ENCODE results near the gene CEBPG. TPM values are rescaled to one million over a fixed set of nuclear protein-coding genes. Genes with fewer than 3 reads are reported as not detected.

Gene CEBPG
- total and polyA plus RNA-seq, 9 of the 15 experiments (the other 6 are each of a cell fraction or from before 2014, with no cell fraction given), result 9.5 to 34.9 (median 30.9) TPM

GRCh38 chr19:33368074-33368864, 5.2 kb upstream of the CEBPG start (continued):
- TF ChIP-seq ZNF407 (IDR thresholded peaks at IDR 0.05; ENCODE audit: low read depth) (no peak), TOE1 (IDR thresholded peaks at IDR 0.05; ENCODE audit: borderline replicate concordance) (peak; percentile 65; the same call in 1 of the 2 replicates), TOE1 (CRISPR knock-in tag; IDR thresholded peaks at IDR 0.05; ENCODE audit: borderline replicate concordance, low read depth) (no peak), EP300 (IDR thresholded peaks at IDR 0.05; ENCODE audit: low read length) (no peak), RAD51 (IDR thresholded peaks at IDR 0.05; ENCODE audit: borderline replicate concordance, low read depth) (peak; percentile 75), ATF6 (CRISPR knock-in tag; IDR thresholded peaks at IDR 0.05) (no peak), USF1 (CRISPR knock-in tag; IDR thresholded peaks at IDR 0.05) (peak; percentile 77), ZNF384 (IDR thresholded peaks at IDR 0.05; ENCODE audit: low read depth, low read length) (no peak), FOXK2 (conservative IDR thresholded peaks at IDR 0.05 in 1 of 2, IDR thresholded peaks at IDR 0.05 in 1 of 2; ENCODE audit: low read depth in 2 of 2) (no peak), ZNF507 (tag; conservative IDR thresholded peaks at IDR 0.05) (no peak), NCOA2 (IDR thresholded peaks at IDR 0.05; ENCODE audit: partially characterized antibody in 2 of 2) (no peak), ZNF197 (CRISPR knock-in tag; IDR thresholded peaks at IDR 0.05; ENCODE audit: low read depth) (no peak), BACH1 (tag; IDR thresholded peaks at IDR 0.05) (no peak), ARID1B (IDR thresholded peaks at IDR 0.05) (no peak), MITF (IDR thresholded peaks at IDR 0.05) (no peak)

All from K562 (cell line).